Heart right ventricle (tissue), 16 donors: ENCODE data around the gene RNF149. TPM values are rescaled to one million over a fixed set of nuclear protein-coding genes. Genes with fewer than 3 reads are reported as not detected.

ENCODE experiments used
- ATAC-seq, 8 donors: fragments of 200-7000 bp; cut with Tn5 transposase; one replicate each; pipeline ENCODE4 v1.9.1; 2020; ENCODE audit warnings: mild to moderate bottlenecking in 8 of 8, moderate library complexity in 8 of 8, moderate number of reproducible peaks in 1 of 8
- DNase-seq, 2 donors: peaks; one replicate each; pipeline ENCODE4 v3.0.0-alpha.2; 2020
- H3K27ac ChIP-seq, 10 donors: fragments of 200-600 bp; sonication (generic) in 2 of 10; one replicate each; pipeline versions ENCODE4 v1.5.0 to v1.8.0; 2020 to 2022; ENCODE audit warnings: mild to moderate bottlenecking in 3 of 10
- H3K27me3 ChIP-seq, 7 donors: fragments of 200-600 bp; one replicate each; pipeline ENCODE4 v1.8.0; 2021 to 2022; ENCODE audit warnings: mild to moderate bottlenecking in 2 of 7
- H3K36me3 ChIP-seq, 9 donors: fragments of 200-600 bp; sonication (generic) in 1 of 9; one replicate each; pipeline versions ENCODE4 v1.5.0 to v1.8.0; 2020 to 2022; ENCODE audit warnings: mild to moderate bottlenecking in 2 of 9
- H3K4me1 ChIP-seq, 9 donors: fragments of 200-600 bp; sonication (generic) in 1 of 9; one replicate each; pipeline versions ENCODE4 v1.5.0 to v1.8.0; 2020 to 2022; ENCODE audit warnings: mild to moderate bottlenecking in 4 of 9
- H3K4me3 ChIP-seq, 10 donors: fragments of 200-600 bp; sonication (generic) in 2 of 10; one replicate each; pipeline versions ENCODE4 v1.5.0 to v1.8.0; 2020 to 2022; ENCODE audit warnings: mild to moderate bottlenecking in 7 of 10, moderate library complexity in 2 of 10
- H3K9me3 ChIP-seq, 11 donors: fragments of 200-600 bp in 10 of 11; sonication (generic) in 2 of 11; one replicate each; pipeline versions ENCODE4 v1.5.0 to v1.8.0; 2013 to 2022; ENCODE audit warnings: mild to moderate bottlenecking in 2 of 11, control low read depth in 1 of 11, moderate library complexity in 1 of 11
- CTCF ChIP-seq, 9 donors: fragments of 200-600 bp; sonication (generic) in 2 of 9; IDR thresholded peaks; one replicate each; pipeline versions ENCODE4 v1.5.0 to v1.8.0; 2021 to 2022; ENCODE audit warnings: antibody characterized with exemption in 9 of 9, mild to moderate bottlenecking in 5 of 9, moderate library complexity in 1 of 9
- WGBS, 2 donors: extraction: QIAGEN DNeasy Blood & Tissue Kit; methylation state at CpG; one replicate each; pipeline ENCODE4 v1.1.7; 2013; ENCODE audit warnings: inconsistent platforms in 1 of 2; 5-methylcytosine and 5-hydroxymethylcytosine counted together
- intact Hi-C, 10 donors: fragments of 100-400 bp; cut with DNase I; formaldehyde crosslinking; loops; one replicate each; pipeline versions ENCODE4 v1.11.1 to v1.14.2; 2022
- long read RNA-seq, 3 donors: library from polyadenylated mRNA; unstranded; transcript quantifications; one replicate each; pipeline ENCODE4 v2.0.0, GENCODE V29; 2020 to 2021
- polyA plus RNA-seq, 2 donors: library from polyadenylated mRNA; stranded (reverse); fragments of 200-250 nt; gene quantifications; one replicate each; pipeline ENCODE4 v1.2.3, GENCODE V29; 2013
- total RNA-seq, 10 donors: library from RNA; stranded (reverse); fragmentation: NEBNext Ultra II Directional in 3 of 10; extraction: Animal tissue kit (Norgen Biotek cat#: 25700) in 3 of 10; gene quantifications; one replicate each; pipeline versions ENCODE4 v1.2.1 to v1.2.4, GENCODE V29; 2021 to 2023
- donor health status: Arrhythmogenic right ventricular cardiomyopathy.
- donor health status: ischemic (EF 13 %, LVEDD 7.1; RV severe dilation, severe dysfunction).
- donor health status: healthy with polysubstance abuse.
- donor health status: DM: no; HTN: yes; CAD: no.
- donor health status: DM: no; HTN: no; CAD: no.
- donor health status: ischemic (EF 25% LVEDD 6.9; RV normal size, moderate dysfunction).
- donor health status: ischemic (EF 25% LVEDD 5.7; RV mildly dilated, moderate dysfunction).
- donor health status: healthy.
- donor health status: DM: yes; HTN: yes; CAD: no.
- donor health status: Ischemic cardiomyopathy.
- donor health status: ischemic (EF 35%, LVEDD 5.7; RV mildly dilated, moderate dysfunction).
- donor health status: nonischemic (EF 11% LVEDD 7.7; RV severe dilation, severe dysfunction).
- donor health status: DM: yes; HTN: yes; CAD: no.
- donor health status: PGD.
- donor health status: ischemic (EF 29% LVEDD 5.4; RV normal size, mild dysfunction).
- donor health status: nonischemic (EF 23%, LVEDD 6.1; RV moderate dilation, normal function).

Gene RNF149
- total RNA-seq = 10 to 100 TPM; 11.0 to 25.5 (median 12.5) TPM
- polyA plus RNA-seq = 10 to 100 TPM; 11.8 to 40.8 TPM
- long read RNA-seq, donor 1, transcript RNF149-201 (7 exons, 2,458 nt) = major isoform, 30 of 39 reads
- long read RNA-seq, donor 1, partial matches to known transcripts = 2 of 39 reads
- long read RNA-seq, donor 1, other reads (novel, unspliced or antisense) = 7 of 39 reads
- long read RNA-seq, donor 2, transcript RNF149-201 (7 exons, 2,458 nt) = major isoform, 14 of 18 reads
- long read RNA-seq, donor 2, partial matches to known transcripts = 0 of 18 reads
- long read RNA-seq, donor 2, other reads (novel, unspliced or antisense) = 4 of 18 reads
- long read RNA-seq, donor 3, transcript RNF149-201 (7 exons, 2,458 nt) = major isoform, 80 of 90 reads
- long read RNA-seq, donor 3, partial matches to known transcripts = 1 of 90 reads
- long read RNA-seq, donor 3, other reads (novel, unspliced or antisense) = 7 of 90 reads

GRCh38 chr2:101308432-101309210, at the start of gene RNF149:
Gene RNF149, minus strand, starts transcription at chr2:101308701. Its CDS starts 113 bp downstream, at chr2:101308588.
- Histone ChIP-seq H3K9me3 (no peaks in the 10 kb centered on the region), H3K4me3 (peak within 1 kb of the TSS; percentile 70 to 99 (median 86)), H3K4me1 (peaks cover 4 to 71% (median 41%) of the 10 kb centered on the region in 9 donors), H3K27ac (peak within 1 kb of the TSS; percentile 57 to 99 (median 91)), H3K36me3 (peaks cover 0 to 23% (median 0%) of the 10 kb centered on the region in 9 donors), H3K27me3 (no peaks in the 10 kb centered on the region)
- ATAC-seq (peak; percentile 94 to 96 (median 95)), DNase-seq (peak; percentile 92 to 96)
- intact Hi-C loops = loop anchor here in 1 of 10 donors (10.0 kb wide), 1 partner anchor 54 kb away; the partner anchor contains the start of gene CNOT11
- 4 to 5% methylated on average over 76 of the region's 76 CpGs for WGBS, 2 donors
- TF ChIP-seq CTCF (IDR thresholded peaks at IDR 0.05) = peak in 3 of 9 donors; percentile 2 to 8 (median 6)

- TF ChIP-seq CTCF (IDR thresholded peaks at IDR 0.05) = no peak
- H3K27me3 ChIP-seq = no peaks in the 10 kb centered on the region
- H3K9me3 ChIP-seq = no peaks in the 10 kb centered on the region
- no peak overlapping the region for H3K4me3 ChIP-seq
- H3K4me1 ChIP-seq = peaks cover 0 to 13% (median 0%) of the 10 kb centered on the region in 9 donors
- no peak for DNase-seq
- intact Hi-C loops = no loop called here
- ATAC-seq = no peak
- H3K27ac ChIP-seq = no peak overlapping the region
- H3K36me3 ChIP-seq = no peaks in the 10 kb centered on the region
These were observed 48.9 kb upstream of the RNF149 start for GRCh38 chr2:101357376-101357775.

- no peak for TF ChIP-seq CTCF (IDR thresholded peaks at IDR 0.05)
- no peaks in the 10 kb centered on the region for H3K27me3 ChIP-seq
- no peak overlapping the region for H3K27ac ChIP-seq
- WGBS, 2 donors = 57 to 78% methylated on average over 2 of the region's 2 CpGs
- H3K4me3 ChIP-seq = no peak overlapping the region
- intact Hi-C loops = no loop called here
- H3K36me3 ChIP-seq = no peaks in the 10 kb centered on the region
- no peaks in the 10 kb centered on the region for H3K9me3 ChIP-seq
- DNase-seq (no peak), ATAC-seq (no peak)
- peaks cover 0 to 6% (median 0%) of the 10 kb centered on the region in 9 donors for H3K4me1 ChIP-seq
These were observed 48.0 kb upstream of the RNF149 start for GRCh38 chr2:101356521-101356920.

GRCh38 chr2:101356055-101356454, 47.6 kb upstream of the RNF149 start:
- ATAC-seq (no peak), DNase-seq (no peak)
- no peak overlapping the region for H3K27ac ChIP-seq
- H3K27me3 ChIP-seq = no peaks in the 10 kb centered on the region
- H3K36me3 ChIP-seq = no peaks in the 10 kb centered on the region
- intact Hi-C loops = no loop called here
- no peak overlapping the region for H3K4me3 ChIP-seq
- WGBS, 2 donors = 82 to 84% methylated on average over 6 of the region's 6 CpGs
- no peak for TF ChIP-seq CTCF (IDR thresholded peaks at IDR 0.05)
- H3K9me3 ChIP-seq = no peaks in the 10 kb centered on the region
- peaks cover 0 to 2% (median 0%) of the 10 kb centered on the region in 9 donors for H3K4me1 ChIP-seq
